Measurements from ENCODE around the gene ZNF536. TPM values are rescaled to one million over a fixed set of nuclear protein-coding genes. Genes with fewer than 3 reads are reported as not detected.

Gene ZNF536
- total and polyA plus RNA-seq, 2 donors (not counting 1 experiment from before 2014, with no cell fraction given), result not detected

DNA sequence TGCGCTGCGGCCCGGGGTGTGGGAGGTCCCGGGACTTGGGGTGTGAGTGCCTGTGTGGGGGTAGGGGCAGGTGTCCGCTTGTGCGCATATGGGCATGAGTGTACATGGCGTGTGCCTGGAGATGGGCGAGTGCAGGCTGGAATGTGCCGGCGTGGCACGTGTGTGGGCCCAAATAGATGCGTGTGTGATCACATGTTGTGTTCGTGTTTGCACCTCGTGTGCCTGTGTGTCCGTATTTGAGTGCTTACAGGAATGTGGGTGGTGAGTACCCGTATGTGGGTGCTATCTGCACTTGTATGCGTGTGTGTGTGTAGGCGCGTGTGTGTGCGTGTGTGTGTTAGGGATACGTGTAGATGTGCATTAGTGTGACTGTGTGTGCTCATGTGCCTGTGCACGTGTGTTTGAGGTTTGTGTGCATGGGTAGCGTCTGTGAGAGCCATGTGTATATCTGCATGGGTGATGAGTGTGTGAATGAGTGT is 3.4 kb downstream of the ZNF536 start:
- peaks cover 0 to 6% (median 1%) of the 10 kb centered on the region in 4 experiments for H3K27me3 ChIP-seq (replicated peaks in 1 of 4; ENCODE audit: control extremely low read depth in 1 of 4, control insufficient read depth in 3 of 4, insufficient read depth in 4 of 4, low read length in 3 of 4)
- 67% methylated on average over 22 of the region's 23 CpGs for WGBS (ENCODE audit: insufficient coverage)
- H3K36me3 ChIP-seq (replicated peaks in 1 of 2; ENCODE audit: control extremely low read depth in 1 of 2, control insufficient read depth in 1 of 2, extremely low read depth in 1 of 2, insufficient read depth in 2 of 2, low read length in 1 of 2), result no peaks in the 10 kb centered on the region
- no peak overlapping the region for H3K27ac ChIP-seq (ENCODE audit: low read length in 2 of 2)
- H3K4me1 ChIP-seq (ENCODE audit: control insufficient read depth in 2 of 2, insufficient read depth in 2 of 2, low read length in 2 of 2), result no peaks in the 10 kb centered on the region
- Mint-ChIP-seq H3K4me3 (no peak overlapping the region), H3K27ac (no peak overlapping the region), H3K27me3 (peaks cover 35% of the 10 kb centered on the region), H3K9me3 (ENCODE audit: insufficient read depth) (no peaks in the 10 kb centered on the region), H3K4me1 (no peaks in the 10 kb centered on the region)
- H4K20me1 ChIP-seq (ENCODE audit: control insufficient read depth, insufficient read depth, low read length, poor library complexity, severe bottlenecking), result no peaks in the 10 kb centered on the region
- H3K4me2 ChIP-seq (replicated peaks; ENCODE audit: low read depth, low read length, poor library complexity, severe bottlenecking), result no peak overlapping the region
- no peak overlapping the region for H3K9ac ChIP-seq (ENCODE audit: low read length)
- ChIA-PET POLR2A (no interaction called here), CTCF (no interaction called here)
- DNase-seq (no peak), ATAC-seq (ENCODE audit: low read depth) (no peak)
- H3K4me3 ChIP-seq (ENCODE audit: control extremely low read depth in 1 of 5, extremely low read depth in 1 of 5, insufficient read depth in 1 of 5, low read depth in 2 of 5, low read length in 4 of 5), result no peak overlapping the region
- TF ChIP-seq EZH2 (IDR thresholded peaks at IDR 0.05; ENCODE audit: borderline replicate concordance, insufficient read depth, low read depth, low read length, poor library complexity, severe bottlenecking), result no peak
- intact Hi-C loops (cut with micrococcal nuclease), result no loop called here
- H2AFZ ChIP-seq (ENCODE audit: insufficient read depth, low read depth, low read length, poor library complexity, severe bottlenecking), result no peak overlapping the region
- H3K9me3 ChIP-seq (ENCODE audit: control extremely low read depth in 1 of 3, control insufficient read depth in 2 of 3, insufficient read depth in 1 of 3, low read length in 2 of 3), result peaks cover 0 to 6% (median 0%) of the 10 kb centered on the region in 3 donors
- H3K79me2 ChIP-seq (ENCODE audit: control insufficient read depth, insufficient read depth, low read length), result no peaks in the 10 kb centered on the region

GRCh38 chr19:30376272-30376671 is 4.1 kb downstream of the ZNF536 start:
- ChIA-PET POLR2A (no interaction called here), CTCF (no interaction called here)
- Histone ChIP-seq H3K79me2 (ENCODE audit: control insufficient read depth, insufficient read depth, low read length) (no peaks in the 10 kb centered on the region), H3K4me1 (ENCODE audit: control insufficient read depth in 2 of 2, insufficient read depth in 2 of 2, low read length in 2 of 2) (no peaks in the 10 kb centered on the region), H2AFZ (ENCODE audit: insufficient read depth, low read depth, low read length, poor library complexity, severe bottlenecking) (no peak overlapping the region), H3K9me3 (ENCODE audit: control extremely low read depth in 1 of 3, control insufficient read depth in 2 of 3, insufficient read depth in 1 of 3, low read length in 2 of 3) (peaks cover 0 to 6% (median 0%) of the 10 kb centered on the region in 3 donors), H3K4me3 (ENCODE audit: control extremely low read depth in 1 of 5, extremely low read depth in 1 of 5, insufficient read depth in 1 of 5, low read depth in 2 of 5, low read length in 4 of 5) (no peak overlapping the region), H3K4me2 (replicated peaks; ENCODE audit: low read depth, low read length, poor library complexity, severe bottlenecking) (no peak overlapping the region), H3K27ac (ENCODE audit: low read length in 2 of 2) (no peak overlapping the region), H3K9ac (ENCODE audit: low read length) (no peak overlapping the region), H4K20me1 (ENCODE audit: control insufficient read depth, insufficient read depth, low read length, poor library complexity, severe bottlenecking) (no peaks in the 10 kb centered on the region), H3K36me3 (replicated peaks in 1 of 2; ENCODE audit: control extremely low read depth in 1 of 2, control insufficient read depth in 1 of 2, extremely low read depth in 1 of 2, insufficient read depth in 2 of 2, low read length in 1 of 2) (no peaks in the 10 kb centered on the region), H3K27me3 (replicated peaks in 1 of 4; ENCODE audit: control extremely low read depth in 1 of 4, control insufficient read depth in 3 of 4, insufficient read depth in 4 of 4, low read length in 3 of 4) (peaks cover 0 to 6% (median 1%) of the 10 kb centered on the region in 4 experiments)
- 83% methylated on average over 3 of the region's 4 CpGs for WGBS (ENCODE audit: insufficient coverage)
- DNase-seq (no peak), ATAC-seq (ENCODE audit: low read depth) (no peak)
- H3K27ac Mint-ChIP-seq, result no peak overlapping the region
- no peak for TF ChIP-seq EZH2 (IDR thresholded peaks at IDR 0.05; ENCODE audit: borderline replicate concordance, insufficient read depth, low read depth, low read length, poor library complexity, severe bottlenecking)
- TF ChIP-seq CTCF (IDR thresholded peaks at IDR 0.05), result no peak
- no peaks in the 10 kb centered on the region for H3K4me1 Mint-ChIP-seq
- no peak overlapping the region for H3K4me3 Mint-ChIP-seq
- no peaks in the 10 kb centered on the region for H3K9me3 Mint-ChIP-seq (ENCODE audit: insufficient read depth)
- intact Hi-C loops (cut with micrococcal nuclease), result no loop called here
- peaks cover 33% of the 10 kb centered on the region for H3K27me3 Mint-ChIP-seq

Measured in B cell (primary cell).